WTC11 (cell line): ENCODE data around the gene PDSS2. TPM values are rescaled to one million over a fixed set of nuclear protein-coding genes. Genes with fewer than 3 reads are reported as not detected.
A peak's percentile ranks its signal among the peaks of the same experiment; 100 is the strongest.

Experiments used
- ATAC-seq: fragments of 200-7000 bp; cut with Tn5 transposase; 2 replicates; pipeline ENCODE4 v1.10.0; 2021; ENCODE audit warnings: mild to moderate bottlenecking, moderate library complexity
- CTCF ChIA-PET: fragments of 300-600 bp; sonication (Branson Sonifier 250); formaldehyde crosslinking; loops from one replicate; lab custom pipeline; 2021; ENCODE audit warnings: antibody characterized with exemption; lab: Charles Lee
- POLR2A ChIA-PET: fragments of 350-600 bp; sonication (Branson Sonifier 250); formaldehyde crosslinking; loops from one replicate; lab custom pipeline; 2021; ENCODE audit warnings: antibody characterized with exemption; lab: Charles Lee
- DNase-seq: peaks from one replicate; pipeline ENCODE4 v3.0.0; 2021; ENCODE audit warnings: low spot score
- H3K27ac Mint-ChIP-seq: 2 replicates; pipeline ENCODE4 v1.8.0; 2021; ENCODE audit warnings: mixed read lengths
- H3K27me3 Mint-ChIP-seq: 2 replicates; pipeline ENCODE4 v1.8.0; 2021; ENCODE audit warnings: low read depth, mild to moderate bottlenecking, moderate library complexity, mixed read lengths
- H3K36me3 Mint-ChIP-seq: 2 replicates; pipeline ENCODE4 v1.8.0; 2021; ENCODE audit warnings: mixed read lengths
- H3K4me1 Mint-ChIP-seq: 2 replicates; pipeline ENCODE4 v1.8.0; 2022; ENCODE audit warnings: mixed read lengths
- H3K4me3 Mint-ChIP-seq: 2 replicates; pipeline ENCODE4 v1.8.0; 2021; ENCODE audit warnings: mild to moderate bottlenecking, moderate library complexity, mixed read lengths
- H3K9me3 Mint-ChIP-seq: 2 replicates; pipeline ENCODE4 v1.8.0; 2021; ENCODE audit warnings: mixed read lengths
- AR ChIP-seq: fragments of 250-450 bp; sonication (Bioruptor Pico); IDR thresholded peaks from 2 replicates; pipeline ENCODE4 v1.9.0; 2021; ENCODE audit warnings: mild to moderate bottlenecking
- ATF1 ChIP-seq: sonication (generic); formaldehyde crosslinking; IDR thresholded peaks from 2 replicates; pipeline ENCODE4 v1.8.1; 2023; ENCODE audit warnings: mild to moderate bottlenecking, moderate library complexity, missing genetic modification reagents
- ATF6 ChIP-seq: sonication (generic); formaldehyde crosslinking; IDR thresholded peaks from 2 replicates; pipeline ENCODE4 v1.8.1; 2023; ENCODE audit warnings: mild to moderate bottlenecking, missing genetic modification reagents
- CTCF ChIP-seq: fragments of 200-600 bp; IDR thresholded peaks from 2 replicates; pipeline ENCODE4 v1.8.0; 2022; ENCODE audit warnings: antibody characterized with exemption
- ESRRA ChIP-seq: sonication (generic); formaldehyde crosslinking; IDR thresholded peaks from 2 replicates; pipeline ENCODE4 v1.8.1; 2022; ENCODE audit warnings: mild to moderate bottlenecking, missing genetic modification reagents, borderline replicate concordance
- GRHL2 ChIP-seq: fragments of 250-450 bp; sonication (Bioruptor Pico); IDR thresholded peaks from 2 replicates; pipeline ENCODE4 v1.8.0; 2022; ENCODE audit warnings: mild to moderate bottlenecking, moderate library complexity; ENCODE audit not compliant: insufficient replicate concordance, severe bottlenecking
- JUN ChIP-seq: sonication (generic); formaldehyde crosslinking; IDR thresholded peaks from 2 replicates; pipeline ENCODE4 v1.8.0; 2023; ENCODE audit warnings: mild to moderate bottlenecking, missing genetic modification reagents
- MAX ChIP-seq: sonication (generic); formaldehyde crosslinking; IDR thresholded peaks from 2 replicates; pipeline ENCODE4 v1.8.0; 2022; ENCODE audit warnings: mild to moderate bottlenecking, missing genetic modification reagents
- OVOL2 ChIP-seq: fragments of 250-450 bp; sonication (Bioruptor Pico); IDR thresholded peaks from 2 replicates; pipeline ENCODE4 v1.9.0; 2021; ENCODE audit warnings: mild to moderate bottlenecking, borderline replicate concordance
- RORB ChIP-seq: fragments of 250-450 bp; sonication (Bioruptor Pico); IDR thresholded peaks from 2 replicates; pipeline ENCODE4 v1.9.0; 2021; ENCODE audit warnings: mild to moderate bottlenecking
- TP53 ChIP-seq: sonication (generic); formaldehyde crosslinking; IDR thresholded peaks from 2 replicates; pipeline ENCODE4 v1.8.1; 2023; ENCODE audit warnings: mild to moderate bottlenecking, missing genetic modification reagents
- ZNF121 ChIP-seq: sonication (generic); formaldehyde crosslinking; IDR thresholded peaks from 2 replicates; pipeline ENCODE4 v1.8.0; 2023; ENCODE audit warnings: missing genetic modification reagents
- ZNF219 ChIP-seq: sonication (generic); formaldehyde crosslinking; IDR thresholded peaks from 2 replicates; pipeline ENCODE4 v1.8.0; 2023; ENCODE audit warnings: missing genetic modification reagents, mild to moderate bottlenecking, borderline replicate concordance
- ZNF317 ChIP-seq: sonication (generic); formaldehyde crosslinking; IDR thresholded peaks from 2 replicates; pipeline ENCODE4 v1.8.1; 2023; ENCODE audit warnings: low read depth, mild to moderate bottlenecking, moderate library complexity, missing genetic modification reagents, borderline replicate concordance
- ZNF423 ChIP-seq: fragments of 250-450 bp; sonication (Bioruptor Pico); IDR thresholded peaks from 2 replicates; pipeline ENCODE4 v2.1.2; 2022; ENCODE audit warnings: mild to moderate bottlenecking, moderate library complexity
- ZSCAN18 ChIP-seq: fragments of 250-450 bp; sonication (Bioruptor Pico); IDR thresholded peaks from 2 replicates; pipeline ENCODE4 v2.1.2; 2022; ENCODE audit warnings: mild to moderate bottlenecking, moderate library complexity
- total RNA-seq: library from RNA; stranded (reverse); gene quantifications from 3 replicates; pipeline ENCODE4 v1.2.3, GENCODE V29; 2021

The PDSS2 gene
- total RNA-seq, 1 experiment from 2014 or later = 18.3 TPM

- Mint-ChIP-seq H3K4me1 (peaks cover 22% of the 10 kb centered on the region), H3K4me3 (no peak overlapping the region), H3K27me3 (peaks cover under 1% of the 10 kb centered on the region; the same call in 1 of the 2 replicates), H3K9me3 (peaks cover 2% of the 10 kb centered on the region; the same call in 1 of the 2 replicates), H3K27ac (no peak overlapping the region), H3K36me3 (no peaks in the 10 kb centered on the region)
- DNase-seq (no peak), ATAC-seq (no peak)
- POLR2A ChIA-PET = no interaction called here
- CTCF ChIA-PET = no interaction called here
- TF ChIP-seq ZSCAN18 (CRISPR knock-in tag) (no peak), MAX (CRISPR knock-in tag) (no peak), TP53 (CRISPR knock-in tag) (no peak), ATF6 (CRISPR knock-in tag) (no peak), ZNF219 (CRISPR knock-in tag) (no peak), ZNF317 (CRISPR knock-in tag) (no peak), CTCF (no peak), JUN (CRISPR knock-in tag) (no peak), AR (CRISPR knock-in tag) (no peak)
Measured at GRCh38 chr6:107495971-107496370, 36.6 kb upstream of the PDSS2 start.

GRCh38 chr6:107495196-107495643, 35.9 kb upstream of the PDSS2 start:
- no peak for DNase-seq
- no peak for ATAC-seq
- H3K36me3 Mint-ChIP-seq = no peaks in the 10 kb centered on the region
- ChIA-PET CTCF (interaction anchor here (1.0 kb wide), 1 partner anchor 160 kb away, joined by 6 read pairs; no protein-coding TSS in a partner anchor), POLR2A (no interaction called here)
- peaks cover 7% of the 10 kb centered on the region for H3K27me3 Mint-ChIP-seq
- peak overlapping the region; percentile 61; the same call in 1 of the 2 replicates for H3K27ac Mint-ChIP-seq
- no peak overlapping the region for H3K4me3 Mint-ChIP-seq
- no peaks in the 10 kb centered on the region for H3K9me3 Mint-ChIP-seq
- peaks cover 22% of the 10 kb centered on the region for H3K4me1 Mint-ChIP-seq
- TF ChIP-seq ZNF423 (CRISPR knock-in tag) (no peak), ZNF219 (CRISPR knock-in tag) (no peak), OVOL2 (CRISPR knock-in tag) (no peak), ZNF317 (CRISPR knock-in tag) (no peak), MAX (CRISPR knock-in tag) (no peak), ZNF121 (CRISPR knock-in tag) (no peak), ESRRA (CRISPR knock-in tag) (no peak), GRHL2 (CRISPR knock-in tag) (no peak), ATF1 (CRISPR knock-in tag) (no peak), RORB (CRISPR knock-in tag) (no peak)
